HG02610 (cell line): ENCODE data around the gene ZNF512B.
"Not testable (repeated sequence)": the region's sequence is repeated elsewhere in the genome, so short reads cannot be mapped to it uniquely, and the experiment has no call there.

Experiments used
- ATAC-seq: cut with Tn5 transposase; IDR thresholded peaks from one replicate; pipeline ENCODE4 v1.9.1; 2021; ENCODE audit warnings: mild to moderate bottlenecking, moderate library complexity; ENCODE audit not compliant: unreplicated experiment

The ZNF512B gene, protein sequence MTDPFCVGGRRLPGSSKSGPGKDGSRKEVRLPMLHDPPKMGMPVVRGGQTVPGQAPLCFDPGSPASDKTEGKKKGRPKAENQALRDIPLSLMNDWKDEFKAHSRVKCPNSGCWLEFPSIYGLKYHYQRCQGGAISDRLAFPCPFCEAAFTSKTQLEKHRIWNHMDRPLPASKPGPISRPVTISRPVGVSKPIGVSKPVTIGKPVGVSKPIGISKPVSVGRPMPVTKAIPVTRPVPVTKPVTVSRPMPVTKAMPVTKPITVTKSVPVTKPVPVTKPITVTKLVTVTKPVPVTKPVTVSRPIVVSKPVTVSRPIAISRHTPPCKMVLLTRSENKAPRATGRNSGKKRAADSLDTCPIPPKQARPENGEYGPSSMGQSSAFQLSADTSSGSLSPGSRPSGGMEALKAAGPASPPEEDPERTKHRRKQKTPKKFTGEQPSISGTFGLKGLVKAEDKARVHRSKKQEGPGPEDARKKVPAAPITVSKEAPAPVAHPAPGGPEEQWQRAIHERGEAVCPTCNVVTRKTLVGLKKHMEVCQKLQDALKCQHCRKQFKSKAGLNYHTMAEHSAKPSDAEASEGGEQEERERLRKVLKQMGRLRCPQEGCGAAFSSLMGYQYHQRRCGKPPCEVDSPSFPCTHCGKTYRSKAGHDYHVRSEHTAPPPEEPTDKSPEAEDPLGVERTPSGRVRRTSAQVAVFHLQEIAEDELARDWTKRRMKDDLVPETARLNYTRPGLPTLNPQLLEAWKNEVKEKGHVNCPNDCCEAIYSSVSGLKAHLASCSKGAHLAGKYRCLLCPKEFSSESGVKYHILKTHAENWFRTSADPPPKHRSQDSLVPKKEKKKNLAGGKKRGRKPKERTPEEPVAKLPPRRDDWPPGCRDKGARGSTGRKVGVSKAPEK

DNA sequence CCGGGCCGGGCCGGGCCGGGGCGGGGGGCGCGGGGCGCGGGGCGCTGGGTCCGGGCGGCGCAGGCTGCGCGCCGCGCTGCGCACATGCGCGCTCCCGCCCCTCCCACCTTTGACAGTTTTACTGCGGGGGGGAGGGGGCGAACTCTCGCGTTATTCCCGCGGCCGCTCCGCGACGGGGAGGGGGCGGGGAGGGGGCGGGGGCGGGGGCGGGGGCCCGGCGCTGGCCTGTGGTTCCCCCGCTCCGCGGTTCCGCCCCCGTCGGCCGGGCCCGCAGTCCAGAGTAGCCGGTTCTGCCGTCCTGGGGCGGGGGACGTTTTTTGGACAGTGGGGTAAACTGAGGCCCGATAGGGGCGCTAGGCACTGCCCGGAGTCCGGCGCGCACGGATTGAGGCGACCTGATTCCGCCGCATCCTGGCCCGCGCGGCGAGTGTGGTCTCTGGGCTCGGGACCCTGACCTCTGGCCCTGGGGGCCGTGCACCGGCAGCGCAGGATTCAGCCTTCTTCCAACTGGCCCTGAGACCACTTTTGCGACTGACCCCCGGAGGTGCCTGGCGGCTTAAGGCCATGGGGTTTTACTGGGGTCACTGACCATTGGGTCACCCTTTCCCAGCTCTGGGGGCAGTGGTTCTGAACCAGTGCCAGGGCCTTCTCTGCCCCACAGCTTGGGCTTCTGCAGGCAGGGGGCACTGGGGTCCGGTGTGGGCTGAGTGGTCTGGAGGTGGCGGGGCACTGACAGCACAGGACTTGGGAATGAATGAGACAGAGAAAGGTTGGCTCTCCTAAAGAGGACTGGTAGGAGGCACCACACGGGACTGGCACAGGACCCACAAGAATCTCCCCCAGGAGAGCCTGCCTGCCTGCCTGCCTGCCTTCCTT, at the start of gene ZNF512B:
TSS of gene ZNF512B (minus strand) at position 93 of the 876 bp plus-strand sequence. CDS start 1,980 bp downstream, outside the sequence.
- no peak for ATAC-seq

DNA sequence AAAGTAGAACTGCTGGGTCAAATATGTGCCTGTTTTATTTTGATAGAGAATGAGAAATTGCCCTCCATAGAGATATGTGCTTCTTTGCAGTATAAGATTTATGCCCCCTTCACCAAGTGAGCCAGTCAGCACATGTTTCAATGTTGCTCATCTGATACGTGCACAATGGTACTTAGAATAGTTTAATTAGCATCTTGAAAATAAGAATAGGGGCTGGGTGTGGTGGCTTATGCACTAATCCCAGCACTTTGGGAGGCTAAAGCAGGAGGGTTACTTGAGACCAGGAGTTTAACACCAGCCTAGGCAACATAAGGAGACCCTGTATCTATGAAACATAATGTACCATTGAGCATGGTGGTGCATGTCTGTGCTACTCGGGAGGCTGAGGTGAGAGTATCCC, 45.9 kb upstream of the ZNF512B start:
- ATAC-seq, result no peak

DNA sequence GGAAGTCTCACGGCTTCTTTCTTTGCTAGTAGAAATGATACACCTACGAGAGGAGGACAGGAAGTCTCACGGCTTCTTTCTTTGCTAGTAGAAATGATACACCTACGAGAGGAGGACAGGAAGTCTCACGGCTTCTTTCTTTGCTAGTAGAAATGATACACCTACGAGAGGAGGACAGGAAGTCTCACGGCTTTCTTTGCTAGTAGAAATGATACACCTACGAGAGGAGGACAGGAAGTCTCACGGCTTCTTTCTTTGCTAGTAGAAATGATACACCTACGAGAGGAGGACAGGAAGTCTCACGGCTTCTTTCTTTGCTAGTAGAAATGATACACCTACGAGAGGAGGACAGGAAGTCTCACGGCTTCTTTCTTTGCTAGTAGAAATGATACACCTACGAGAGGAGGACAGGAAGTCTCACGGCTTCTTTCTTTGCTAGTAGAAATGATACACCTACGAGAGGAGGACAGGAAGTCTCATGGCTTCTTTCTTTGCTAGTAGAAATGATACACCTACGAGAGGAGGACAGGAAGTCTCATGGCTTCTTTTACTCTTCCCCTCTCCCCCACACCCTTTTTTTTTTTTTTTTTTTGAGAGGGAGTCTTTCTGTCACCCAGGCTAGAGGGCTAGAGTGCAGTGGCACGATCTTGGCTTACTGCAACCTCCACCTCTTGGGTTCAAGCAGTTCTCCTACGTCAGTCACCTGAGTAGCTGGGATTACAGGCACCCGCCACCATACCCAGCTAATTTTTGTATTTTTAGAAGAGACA, 42.8 kb upstream of the ZNF512B start:
- ATAC-seq, result not testable (repeated sequence)

DNA sequence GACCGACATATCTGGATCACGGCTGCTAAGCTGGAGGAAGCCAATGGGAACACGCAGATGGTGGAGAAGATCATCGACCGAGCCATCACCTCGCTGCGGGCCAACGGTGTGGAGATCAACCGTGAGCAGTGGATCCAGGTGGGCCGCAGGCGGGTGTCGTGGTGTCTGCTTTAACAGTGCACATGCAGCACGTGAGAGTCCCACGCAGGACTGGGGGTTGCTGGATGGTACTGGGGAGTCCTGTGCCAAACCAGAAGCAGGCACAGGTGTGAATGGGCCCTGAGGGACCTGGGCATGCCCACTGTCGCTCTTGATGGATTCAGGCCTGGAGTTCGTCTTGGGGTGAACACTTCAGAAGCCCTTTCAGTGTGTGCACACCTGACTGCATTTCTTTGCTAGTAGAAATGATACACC, 41.6 kb upstream of the ZNF512B start:
- ATAC-seq, result no peak

DNA sequence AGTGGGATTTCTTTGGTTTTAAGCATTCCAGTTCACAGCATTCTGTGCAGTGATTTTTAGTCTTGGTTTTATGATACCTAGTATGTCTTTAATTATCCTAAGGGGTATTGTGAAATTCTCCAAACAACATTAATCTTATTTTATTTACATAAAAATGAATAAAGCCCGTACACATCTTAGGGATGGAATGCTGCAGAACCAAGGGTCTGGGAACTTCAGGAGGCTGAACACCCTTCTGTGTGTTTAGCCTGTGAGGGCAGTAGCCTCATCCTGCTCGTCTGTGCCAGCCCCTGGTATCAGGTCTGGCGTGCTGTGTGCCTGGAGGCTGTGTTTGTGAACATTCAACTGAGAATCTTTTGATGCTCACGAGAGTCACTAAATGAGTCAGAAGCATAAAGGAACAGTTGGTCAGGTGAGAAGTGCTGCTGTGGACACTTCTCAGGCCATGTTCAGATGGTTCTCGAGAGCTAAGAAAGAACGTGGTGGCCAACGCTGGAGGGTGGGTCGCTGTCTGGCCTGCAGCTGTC, 41.0 kb upstream of the ZNF512B start:
- ATAC-seq, result no peak

DNA sequence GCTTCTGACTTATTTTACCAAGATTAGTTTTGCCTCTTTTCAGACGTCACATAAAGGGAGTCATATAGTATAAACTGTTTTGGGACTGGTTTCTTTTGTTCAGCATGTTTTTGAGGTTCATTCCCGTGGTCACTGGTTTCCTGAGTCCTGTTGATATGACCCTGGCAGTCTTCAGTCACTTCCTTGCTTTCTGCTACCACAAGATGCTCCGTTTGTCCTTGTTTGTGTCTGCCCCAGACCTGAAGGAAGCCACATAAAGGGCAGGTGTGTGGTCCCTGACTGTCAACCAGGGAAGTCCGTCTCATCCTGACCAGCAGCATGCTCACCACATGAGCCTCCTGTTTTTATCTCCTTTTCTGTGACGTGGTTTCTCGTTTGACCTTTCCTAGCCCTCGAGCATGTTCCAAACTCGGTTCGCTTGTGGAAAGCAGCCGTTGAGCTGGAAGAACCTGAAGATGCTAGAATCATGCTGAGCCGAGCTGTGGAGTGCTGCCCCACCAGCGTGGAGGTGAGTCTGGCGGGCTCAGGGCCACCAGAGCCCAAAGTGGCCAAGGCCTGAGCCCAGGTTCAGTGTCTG, 40.2 kb upstream of the ZNF512B start:
- no peak for ATAC-seq

DNA sequence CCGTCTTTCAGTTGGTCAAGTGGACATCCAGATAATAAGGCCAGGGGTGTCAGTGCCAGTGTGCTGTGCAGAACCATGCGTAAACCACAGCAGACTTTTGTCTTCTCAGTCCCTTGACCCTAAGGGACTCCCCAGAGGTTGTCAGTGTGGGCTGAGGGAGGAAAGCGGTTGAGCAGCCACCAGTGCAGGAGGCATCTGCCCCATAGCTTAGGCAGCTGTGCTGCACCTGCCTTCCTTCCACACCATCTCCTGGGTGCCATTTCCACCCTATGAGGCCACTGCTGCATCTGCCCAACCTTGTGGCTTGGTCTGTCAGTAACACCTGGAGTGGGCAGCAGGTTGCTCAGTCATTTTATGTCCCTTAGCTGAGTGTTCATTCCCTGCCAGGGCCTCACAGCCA, 37.2 kb upstream of the ZNF512B start:
- no peak for ATAC-seq

DNA sequence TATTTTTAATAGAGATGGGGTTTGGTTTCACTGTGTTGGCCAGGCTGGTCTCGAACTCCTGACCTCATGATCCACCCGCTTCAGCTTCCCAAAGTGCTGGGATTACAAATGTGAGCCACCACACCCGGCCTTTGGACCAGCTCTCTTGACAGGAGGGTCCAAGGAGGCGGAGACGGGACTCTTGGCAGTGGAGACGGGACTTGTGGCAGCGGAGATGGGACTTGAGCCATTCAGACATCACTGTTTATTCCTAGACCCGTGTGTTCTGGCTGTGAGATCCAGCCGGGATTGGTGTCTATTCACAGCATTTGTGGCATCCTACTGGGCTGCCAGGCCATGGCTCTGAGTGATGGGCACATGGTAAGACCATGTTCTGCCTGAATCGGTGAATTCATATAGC, 36.8 kb upstream of the ZNF512B start:
- ATAC-seq, result no peak

DNA sequence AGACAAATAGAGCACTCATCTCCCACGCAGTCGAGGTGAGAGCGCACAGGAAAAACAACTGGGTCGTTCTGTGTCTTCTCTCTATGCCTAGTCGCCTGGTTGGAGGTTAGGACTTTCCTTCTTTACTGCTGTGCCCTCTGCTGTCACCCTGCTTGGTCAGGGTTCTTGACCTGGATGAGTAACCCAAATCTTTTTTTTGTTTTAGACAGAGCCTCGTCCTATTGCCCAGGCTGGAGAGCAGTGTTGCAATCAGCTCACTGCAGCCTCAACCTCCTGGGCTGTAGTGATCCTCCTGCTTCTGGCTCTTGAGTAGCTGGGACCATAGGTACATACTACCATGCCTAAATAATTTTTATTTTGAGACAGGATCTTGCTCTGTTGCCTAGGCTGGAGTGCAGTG, 35.7 kb upstream of the ZNF512B start:
- ATAC-seq, result no peak

DNA sequence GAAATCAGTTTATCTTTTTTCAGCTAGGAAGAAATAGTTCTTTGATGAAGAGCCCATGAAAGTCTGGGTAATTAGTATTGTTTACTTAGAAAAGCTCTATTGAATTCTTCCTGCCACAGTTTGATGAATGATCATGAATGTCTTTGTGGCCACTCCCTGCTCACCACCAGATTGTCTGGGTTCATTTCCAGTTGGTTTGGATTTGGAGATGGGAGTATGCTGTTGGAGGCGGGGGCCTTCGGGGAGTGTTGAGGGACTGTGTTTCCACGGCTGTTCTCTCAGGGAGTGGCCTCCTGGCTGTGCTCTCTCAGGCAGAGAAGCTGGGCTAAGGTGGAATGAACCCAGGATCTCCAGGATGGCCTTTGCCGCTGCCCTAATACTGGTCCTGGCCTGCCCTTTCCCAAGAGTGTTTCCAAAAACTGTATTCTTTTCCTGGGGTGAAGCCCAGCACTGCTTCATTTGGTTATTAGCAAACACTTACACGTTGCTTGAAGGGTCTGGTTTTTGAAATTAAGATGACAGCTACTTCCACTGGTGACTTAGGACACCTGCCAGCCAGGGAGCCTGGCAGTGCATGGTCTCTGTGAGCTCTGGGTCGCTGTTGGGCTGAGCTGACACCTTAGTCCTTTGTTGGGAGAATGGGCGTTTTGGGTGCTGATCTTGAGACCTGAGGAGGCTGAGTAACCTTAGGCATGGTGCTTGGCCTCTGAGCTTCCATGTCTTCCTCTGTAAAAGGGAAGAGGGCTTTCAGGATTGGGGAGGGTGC, 34.4 kb upstream of the ZNF512B start:
- no peak for ATAC-seq

DNA sequence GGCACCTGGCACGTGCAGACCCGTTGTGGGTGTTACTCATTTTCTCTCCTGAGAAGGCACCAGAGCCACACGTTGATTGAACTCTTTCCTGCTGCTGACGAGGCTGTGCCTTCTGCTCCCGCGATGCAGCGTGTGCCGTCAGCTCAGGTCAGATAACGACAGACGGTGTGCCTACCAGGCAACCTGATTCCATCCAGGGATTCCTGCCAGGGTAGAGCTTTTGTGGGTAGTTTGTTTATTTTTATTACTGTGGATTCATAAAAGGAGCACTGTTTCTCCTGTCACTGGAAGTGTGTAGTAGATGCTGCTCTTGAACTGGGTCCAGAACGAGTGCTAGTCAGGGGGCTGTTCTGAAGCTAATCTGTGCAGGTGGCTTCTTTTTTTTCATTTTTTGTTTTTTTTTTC, 31.9 kb upstream of the ZNF512B start:
- ATAC-seq, result no peak

DNA sequence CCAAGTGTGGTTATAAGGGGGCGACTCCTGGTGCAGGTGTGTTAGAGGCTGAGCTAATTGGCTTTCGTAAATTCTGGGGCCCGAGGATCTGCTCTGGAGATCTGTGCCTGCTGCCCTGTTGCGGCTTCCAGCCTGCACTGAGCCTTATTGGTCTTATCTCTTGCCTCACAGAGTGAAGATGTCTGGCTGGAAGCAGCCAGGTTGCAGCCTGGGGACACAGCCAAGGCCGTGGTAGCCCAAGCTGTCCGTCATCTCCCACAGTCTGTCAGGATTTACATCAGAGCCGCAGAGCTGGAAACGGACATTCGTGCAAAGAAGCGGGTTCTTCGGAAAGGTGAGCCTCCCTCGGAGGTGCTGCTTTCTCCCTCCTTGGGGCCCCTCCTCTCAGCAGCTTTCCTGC, 31.2 kb upstream of the ZNF512B start:
- ATAC-seq, result no peak

DNA sequence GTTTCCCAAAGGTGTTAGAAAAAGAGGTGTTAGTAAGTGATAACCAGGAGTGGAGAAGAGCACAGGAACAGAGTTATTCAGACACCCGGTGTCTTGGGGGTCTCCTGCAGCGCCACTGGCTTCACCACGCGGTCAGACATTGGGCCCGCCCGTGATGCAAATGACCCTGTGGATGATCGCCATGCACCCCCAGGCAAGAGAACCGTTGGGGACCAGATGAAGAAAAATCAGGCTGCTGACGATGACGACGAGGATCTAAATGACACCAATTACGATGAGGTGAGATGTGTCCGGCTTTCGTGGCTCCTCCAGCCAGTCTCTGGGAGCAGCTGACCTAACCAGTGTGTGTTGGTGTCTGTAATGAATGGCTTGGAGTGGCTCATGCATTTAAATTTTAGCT, 13.2 kb upstream of the ZNF512B start:
- no peak for ATAC-seq

DNA sequence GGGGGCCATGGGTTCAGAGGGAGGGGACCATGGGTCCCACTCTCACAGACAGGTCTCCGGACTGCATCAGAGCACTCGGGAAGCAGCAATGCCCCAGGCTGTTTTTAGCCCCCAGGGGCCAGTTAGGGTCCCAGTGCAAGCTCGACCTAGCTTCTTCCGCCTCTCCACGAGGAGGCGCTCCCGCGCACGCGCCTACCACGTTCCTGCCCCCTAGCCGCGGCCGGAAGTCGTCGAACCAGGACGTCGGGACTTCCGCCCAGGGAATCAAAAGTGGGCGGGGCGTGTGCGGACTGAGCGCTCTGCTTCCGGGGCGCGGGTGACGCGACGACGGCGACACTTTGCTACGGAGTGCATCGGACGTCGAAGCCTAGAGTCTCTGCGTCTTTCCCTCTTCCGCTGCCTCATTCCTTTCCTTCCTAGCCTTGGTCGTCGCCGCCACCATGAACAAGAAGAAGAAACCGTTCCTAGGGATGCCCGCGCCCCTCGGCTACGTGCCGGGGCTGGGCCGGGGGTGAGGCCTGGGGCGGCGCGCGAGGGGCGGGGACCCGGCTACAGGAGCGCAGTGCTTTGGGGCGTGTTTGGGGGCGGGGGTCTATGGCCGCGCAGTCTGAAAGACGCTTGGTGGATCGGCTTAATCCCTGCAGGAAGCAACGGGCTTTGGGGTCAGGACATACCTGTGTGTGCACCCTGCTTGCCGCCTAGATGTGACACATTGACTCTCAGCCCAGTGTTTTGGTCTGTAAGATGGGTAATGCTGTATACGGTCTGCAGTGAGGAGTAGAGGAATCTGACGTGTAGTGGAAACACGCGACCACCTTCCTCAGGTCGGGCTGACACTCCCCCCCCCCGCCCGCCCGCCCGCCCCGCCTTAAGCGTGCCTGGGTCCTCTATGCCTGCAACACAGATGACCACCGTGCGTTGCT, 11.3 kb upstream of the ZNF512B start, which contains the start of gene PRPF6:
TSS of gene PRPF6 (plus strand) at position 327 of the 923 bp plus-strand sequence. CDS start at position 441, 114 bp downstream.
- ATAC-seq, result peak; percentile 53

DNA sequence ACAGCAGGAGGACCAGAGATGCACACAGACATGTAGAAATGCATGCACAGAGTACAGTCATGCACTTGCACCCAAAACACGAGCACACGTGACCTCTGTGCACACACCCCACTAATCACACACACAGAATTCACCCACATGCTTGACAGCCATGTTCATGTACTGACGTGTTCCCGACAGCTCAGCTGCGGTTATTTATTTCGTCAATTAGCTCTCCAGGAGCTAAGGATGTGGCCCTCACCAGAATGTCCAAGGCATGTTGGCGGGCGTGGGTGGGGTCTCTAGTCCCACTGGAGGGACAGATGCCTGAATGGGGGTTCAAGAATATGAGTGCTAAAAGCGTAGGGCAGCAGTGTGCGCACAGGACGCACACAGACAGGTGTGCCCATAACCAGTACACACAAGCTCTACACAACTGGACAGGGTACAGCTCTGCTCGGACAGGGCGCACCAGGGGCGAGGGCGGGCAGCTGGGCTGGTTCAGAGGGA, 10.6 kb upstream of the ZNF512B start:
- ATAC-seq, result peak; percentile 0

DNA sequence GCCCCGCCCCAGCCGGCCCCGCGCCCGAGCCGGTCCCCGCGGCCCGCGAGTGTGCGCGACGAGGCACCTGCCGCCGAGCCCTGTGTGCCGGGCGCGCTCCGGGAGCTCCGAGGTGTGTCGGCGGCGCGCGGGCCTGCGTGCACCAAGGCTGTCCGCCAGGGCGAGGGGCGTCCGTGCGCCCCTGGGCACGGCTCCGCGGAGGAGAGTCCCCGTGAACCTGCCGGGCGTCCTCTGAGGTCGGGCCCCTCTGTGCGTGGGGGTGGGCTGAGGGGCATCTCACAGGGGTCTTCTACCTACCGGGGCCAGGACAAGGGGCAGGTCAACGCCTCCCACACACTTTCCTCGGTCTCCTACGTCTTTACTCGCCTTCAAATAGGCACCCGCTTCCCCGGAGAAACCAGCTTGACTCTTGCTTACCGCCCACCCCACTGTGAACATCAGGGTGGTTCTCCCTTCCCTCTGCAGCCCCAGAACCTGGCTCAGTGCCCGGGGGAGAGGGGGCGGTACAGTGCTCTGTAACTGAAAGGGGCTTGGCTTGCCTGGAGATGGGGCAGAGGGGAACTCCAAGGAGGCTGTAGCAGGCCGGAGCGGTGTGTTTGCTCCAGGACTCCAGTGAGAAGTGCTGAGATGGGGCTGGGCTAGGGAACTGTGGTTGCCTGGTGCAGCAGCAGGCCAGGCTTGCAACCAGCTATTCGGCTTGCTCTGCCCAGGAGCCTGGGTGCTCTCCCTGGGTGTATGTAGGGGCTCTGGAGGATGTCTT, 10.0 kb upstream of the ZNF512B start, which contains the start of gene SAMD10:
TSS of gene SAMD10 (minus strand) at position 86 of the 760 bp plus-strand sequence. CDS start 175 bp downstream, outside the sequence.
- peak; percentile 32 for ATAC-seq

DNA sequence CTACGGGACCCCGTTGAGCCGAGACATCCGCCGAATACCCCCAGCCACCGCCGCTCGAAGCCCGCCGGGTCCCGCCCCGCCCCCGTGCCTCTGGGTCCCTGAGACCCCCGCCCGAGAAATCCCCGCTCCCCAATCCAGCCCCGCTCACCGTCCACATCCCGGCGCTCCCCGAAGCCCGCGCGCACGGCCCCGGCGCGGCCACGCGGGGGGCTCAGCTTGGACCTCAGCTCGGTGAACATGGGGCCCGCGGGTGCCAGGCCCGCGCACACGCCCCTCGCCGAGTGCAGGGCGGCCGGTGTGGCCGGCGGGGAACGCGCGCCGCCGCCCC, 9.5 kb upstream of the ZNF512B start:
- no peak for ATAC-seq
